Astrocyte of the cerebellum (primary cell): ENCODE measurements around the gene LRP5.

Experiments
- DNase-seq: peaks from one replicate; pipeline ENCODE4 v3.0.0-alpha.2; 2011; ENCODE audit warnings: low read depth
- H3K4me3 ChIP-seq: 2 replicates; pipeline ENCODE4 v1.5.1; 2011; ENCODE audit warnings: mild to moderate bottlenecking, low read depth, low read length, moderate library complexity
- CTCF ChIP-seq: IDR thresholded peaks from 2 replicates; pipeline ENCODE4 v1.5.1; 2012; ENCODE audit warnings: low read length, low read depth, moderate library complexity, mild to moderate bottlenecking; ENCODE audit errors: missing control alignments
- in situ Hi-C: cut with HindIII; loops from 2 replicates; pipeline ENCODE4 v1.10.0; 2017; ENCODE audit warnings: low sequenced_read_pairs

Gene LRP5

DNA sequence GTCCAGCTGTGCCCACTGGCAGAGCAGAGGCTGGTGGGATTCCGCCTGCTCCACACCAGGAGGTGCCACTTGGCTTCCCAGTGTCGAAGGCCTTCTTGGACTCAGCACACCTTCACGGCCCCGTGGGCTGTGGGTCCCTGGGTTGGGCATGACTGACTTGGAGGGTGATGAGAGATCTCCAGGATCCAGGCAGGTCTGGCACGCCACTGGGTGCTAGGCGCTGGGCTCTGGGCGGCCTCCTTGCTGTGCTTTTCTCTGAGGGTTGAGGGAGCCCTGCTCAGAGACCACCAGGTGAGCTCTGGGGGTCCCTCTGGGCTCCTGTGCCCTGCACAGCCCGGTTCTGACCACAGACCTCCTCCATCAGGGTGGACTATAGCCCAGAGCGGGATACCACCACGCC is 12.3 kb downstream of the LRP5 start:
- in situ Hi-C loops: no loop called here
- no peak for DNase-seq
- no peak for TF ChIP-seq CTCF

DNA sequence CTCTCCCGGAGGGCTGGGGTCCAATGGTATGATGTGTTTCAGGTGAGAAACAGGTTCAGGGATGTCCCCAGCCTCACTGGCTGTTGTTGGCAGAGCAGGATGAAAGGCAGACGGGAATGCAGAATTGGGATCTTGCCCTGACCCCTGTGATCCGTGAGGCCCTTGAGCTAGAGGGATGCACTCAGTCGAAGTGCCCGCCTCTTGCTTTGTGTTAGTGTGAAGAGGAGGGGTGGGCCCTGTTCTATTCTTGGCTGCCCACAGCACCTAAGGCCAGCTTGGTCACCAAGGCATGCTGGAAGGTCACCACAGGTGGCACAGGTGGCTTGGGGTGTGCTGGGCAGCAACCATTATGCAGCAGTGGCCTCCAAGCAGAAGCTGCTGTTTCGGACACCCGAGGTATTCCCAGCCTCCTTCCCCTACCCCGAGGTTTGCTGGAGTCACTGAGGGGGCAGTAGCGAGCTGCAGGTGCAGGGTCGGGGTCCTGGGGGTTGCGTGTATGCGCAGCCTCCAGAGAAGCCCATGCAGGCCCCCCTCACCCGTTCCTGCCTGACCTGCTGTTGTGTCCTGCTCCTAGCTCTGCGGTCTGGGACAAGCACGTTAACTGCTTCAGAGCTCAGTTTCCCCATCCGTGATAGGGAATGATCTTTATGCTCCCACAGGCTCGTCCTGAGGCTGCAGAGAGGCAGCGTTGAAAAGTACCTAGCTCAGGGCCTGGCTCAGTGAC is 13.0 kb downstream of the LRP5 start:
- in situ Hi-C loops: no loop called here
- H3K4me3 ChIP-seq: no peak overlapping the region
- no peak for DNase-seq
- TF ChIP-seq CTCF: no peak

More for the DNA sequence above, 12.3 kb downstream of the LRP5 start:
- no peak overlapping the region for H3K4me3 ChIP-seq

DNA sequence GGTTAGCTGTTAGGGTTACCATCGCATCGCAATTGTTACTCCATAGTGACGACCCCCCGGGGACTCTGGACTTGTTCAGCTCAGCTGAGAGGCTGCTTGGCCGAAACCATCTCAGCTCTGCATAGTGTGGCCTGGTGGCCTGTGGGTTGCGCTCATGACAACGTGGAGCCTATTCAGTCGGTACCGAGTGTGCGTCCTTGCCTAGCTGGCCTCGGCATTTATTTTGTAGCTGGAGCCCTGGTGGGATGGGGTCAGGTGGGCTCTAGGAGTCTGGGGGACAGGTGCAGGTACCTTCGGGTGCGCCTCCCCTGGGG is 13.5 kb downstream of the LRP5 start:
- in situ Hi-C loops: no loop called here
- no peak overlapping the region for H3K4me3 ChIP-seq
- DNase-seq: no peak
- no peak for TF ChIP-seq CTCF

GRCh38 chr11:68326334-68327215 is 14.2 kb downstream of the LRP5 start:
- TF ChIP-seq CTCF: no peak
- no peak overlapping the region for H3K4me3 ChIP-seq
- in situ Hi-C loops: no loop called here
- no peak for DNase-seq

DNA sequence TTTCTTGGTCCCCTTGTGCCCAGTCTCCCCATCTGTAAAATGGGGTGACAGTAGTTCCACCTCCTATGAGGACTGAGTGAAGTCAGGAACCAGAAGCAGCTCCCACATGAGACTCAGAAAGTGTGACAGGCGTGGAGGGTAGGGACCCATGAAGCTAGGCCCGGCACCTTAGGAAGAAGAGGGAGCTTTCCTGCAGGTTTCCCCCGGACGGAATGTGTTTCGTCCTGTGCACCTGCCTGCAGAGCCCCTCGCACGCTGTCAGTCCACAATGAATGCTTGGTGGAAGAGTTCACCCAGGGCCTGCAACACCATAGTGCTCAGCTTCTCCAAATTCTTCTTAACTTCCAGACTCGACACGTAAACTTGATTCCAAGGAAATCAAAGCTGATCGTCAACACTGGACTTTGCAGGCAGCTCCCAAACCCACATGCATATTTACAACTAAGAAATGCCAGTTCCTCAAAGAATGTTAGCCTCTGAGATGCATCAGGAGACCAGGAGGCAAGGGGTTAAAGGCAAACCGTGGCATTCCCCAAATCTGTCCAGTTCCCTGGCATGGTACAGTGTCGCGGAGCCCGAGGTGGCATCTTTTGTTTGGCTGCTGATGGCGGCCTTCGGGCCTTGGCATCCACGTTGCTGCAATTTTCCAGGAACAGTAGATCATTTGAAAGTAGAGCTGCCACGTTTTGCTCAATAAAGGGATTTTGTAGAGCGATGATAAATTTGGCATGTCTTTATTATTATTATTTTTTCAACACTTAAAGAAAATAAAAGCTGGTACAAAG is 15.4 kb downstream of the LRP5 start:
- in situ Hi-C loops: no loop called here
- TF ChIP-seq CTCF: no peak
- H3K4me3 ChIP-seq: no peak overlapping the region
- DNase-seq: no peak

- in situ Hi-C loops: no loop called here
- no peak overlapping the region for H3K4me3 ChIP-seq
These were observed 16.1 kb downstream of the LRP5 start for GRCh38 chr11:68328374-68329091.

More at GRCh38 chr11:68328374-68329091, 16.1 kb downstream of the LRP5 start:
- TF ChIP-seq CTCF: no peak
- DNase-seq: no peak
